ENCODE results near the gene SUMF1. TPM values are rescaled to one million over a fixed set of nuclear protein-coding genes. Genes with fewer than 3 reads are reported as not detected.
A peak's percentile ranks its signal among the peaks of the same experiment; 100 is the strongest.
"Not testable (repeated sequence)": the region's sequence is repeated elsewhere in the genome, so short reads cannot be mapped to it uniquely, and the experiment has no call there.

SUMF1 gene
- total RNA-seq, 1 donor from 2014 or later = 67.9 TPM

DNA sequence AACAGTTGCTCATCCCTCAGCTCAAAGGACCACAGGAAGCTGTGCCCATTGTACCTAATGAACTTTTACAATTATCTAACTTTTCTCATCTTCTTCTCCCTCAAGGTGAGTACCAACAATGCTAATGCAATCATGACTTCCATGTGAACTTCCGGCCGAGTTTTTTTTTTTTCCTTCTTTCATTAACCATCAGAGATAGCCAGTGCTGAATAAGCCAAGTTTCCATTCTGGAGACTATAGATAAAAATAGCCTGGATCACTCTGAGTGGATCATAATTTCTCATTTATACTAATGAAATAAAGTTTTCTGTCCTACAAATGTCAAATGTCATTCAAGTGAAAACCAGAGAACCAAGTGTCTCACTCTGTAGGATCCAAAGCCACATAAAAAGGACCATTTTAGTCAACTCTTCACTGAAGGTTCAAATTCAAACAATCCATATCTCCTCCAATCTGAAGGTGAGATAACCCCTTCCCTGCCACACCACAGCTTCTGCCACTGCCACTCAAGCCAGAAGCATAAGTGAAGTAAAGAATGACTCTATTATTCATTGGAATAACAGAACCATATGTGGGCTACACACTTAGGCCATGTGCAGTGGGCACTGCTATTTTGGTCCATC, 5.5 kb downstream of the SUMF1 start:
- no peak for DNase-seq (ENCODE audit: low spot score)

DNA sequence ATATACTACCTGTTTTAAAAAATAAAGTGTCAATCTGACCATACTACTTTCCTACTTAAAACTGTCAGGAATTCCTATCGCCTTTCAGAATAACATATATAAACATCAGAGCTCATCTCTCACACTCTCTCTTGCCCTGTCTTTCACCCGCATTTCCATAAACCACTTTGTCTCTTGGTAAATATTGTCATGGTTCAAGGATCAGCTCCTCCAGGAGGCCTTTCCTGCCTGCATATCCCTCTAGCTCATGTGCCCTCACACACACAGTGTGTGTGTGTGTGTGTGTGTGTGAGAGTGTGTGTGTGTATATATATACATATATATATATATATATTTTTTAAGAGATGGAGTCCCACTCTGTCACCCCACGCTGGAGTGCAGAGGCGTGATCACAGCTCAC, 6.7 kb downstream of the SUMF1 start:
- DNase-seq (ENCODE audit: low spot score) = no peak

DNA sequence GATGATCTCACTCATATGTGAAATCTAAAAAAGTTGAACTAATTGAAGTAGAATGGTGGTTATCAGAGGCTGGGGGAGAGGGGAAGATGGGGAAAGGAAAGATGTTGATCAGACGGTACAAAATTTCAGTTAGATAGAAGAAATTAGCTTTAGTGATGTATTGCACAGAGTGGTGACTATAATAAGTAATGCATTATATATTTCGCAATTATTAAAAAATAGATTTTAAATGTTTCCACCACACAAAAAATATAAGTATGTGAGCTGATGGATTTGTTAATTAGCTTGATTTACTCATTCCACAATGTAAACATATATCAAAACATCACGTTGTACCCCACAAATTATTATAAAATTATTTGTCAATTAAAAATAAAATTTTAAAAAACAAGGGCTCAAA, 8.1 kb downstream of the SUMF1 start:
- DNase-seq (ENCODE audit: low spot score) = no peak

DNA sequence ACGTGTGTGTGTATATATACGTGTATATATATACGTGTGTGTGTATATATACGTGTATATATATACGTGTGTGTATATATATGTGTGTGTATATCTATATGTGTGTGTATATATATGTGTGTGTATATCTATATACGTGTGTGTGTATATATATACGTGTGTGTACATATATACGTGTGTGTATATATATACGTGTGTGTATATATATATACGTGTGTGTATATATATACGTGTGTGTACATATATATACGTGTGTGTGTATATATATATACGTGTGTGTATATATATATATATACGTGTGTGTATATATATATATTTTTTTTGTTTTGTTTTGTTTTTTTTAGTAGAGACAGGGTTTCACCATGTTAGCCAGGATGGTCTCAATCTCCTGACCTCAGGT, 10.3 kb downstream of the SUMF1 start:
- DNase-seq (ENCODE audit: low spot score) = not testable (repeated sequence)

DNA sequence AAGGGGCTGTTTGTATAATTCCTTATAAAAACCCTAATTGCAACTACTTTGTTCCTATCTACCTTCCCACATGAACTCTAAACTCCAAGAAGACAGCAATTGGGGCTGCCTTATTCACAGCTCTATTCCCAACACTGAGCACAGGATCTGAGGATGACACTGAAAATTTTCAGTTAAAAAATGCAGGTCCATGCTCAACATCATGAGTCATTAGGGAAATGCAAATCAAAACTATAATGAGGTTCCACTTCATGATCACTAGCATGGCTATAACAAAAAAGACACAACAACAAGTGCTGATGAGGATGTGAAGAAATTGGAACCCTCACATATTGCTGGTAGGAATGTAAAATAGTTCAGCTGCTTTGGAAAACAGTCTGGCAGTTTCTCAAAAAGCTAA, 12.9 kb downstream of the SUMF1 start:
- no peak for DNase-seq (ENCODE audit: low spot score)

DNA sequence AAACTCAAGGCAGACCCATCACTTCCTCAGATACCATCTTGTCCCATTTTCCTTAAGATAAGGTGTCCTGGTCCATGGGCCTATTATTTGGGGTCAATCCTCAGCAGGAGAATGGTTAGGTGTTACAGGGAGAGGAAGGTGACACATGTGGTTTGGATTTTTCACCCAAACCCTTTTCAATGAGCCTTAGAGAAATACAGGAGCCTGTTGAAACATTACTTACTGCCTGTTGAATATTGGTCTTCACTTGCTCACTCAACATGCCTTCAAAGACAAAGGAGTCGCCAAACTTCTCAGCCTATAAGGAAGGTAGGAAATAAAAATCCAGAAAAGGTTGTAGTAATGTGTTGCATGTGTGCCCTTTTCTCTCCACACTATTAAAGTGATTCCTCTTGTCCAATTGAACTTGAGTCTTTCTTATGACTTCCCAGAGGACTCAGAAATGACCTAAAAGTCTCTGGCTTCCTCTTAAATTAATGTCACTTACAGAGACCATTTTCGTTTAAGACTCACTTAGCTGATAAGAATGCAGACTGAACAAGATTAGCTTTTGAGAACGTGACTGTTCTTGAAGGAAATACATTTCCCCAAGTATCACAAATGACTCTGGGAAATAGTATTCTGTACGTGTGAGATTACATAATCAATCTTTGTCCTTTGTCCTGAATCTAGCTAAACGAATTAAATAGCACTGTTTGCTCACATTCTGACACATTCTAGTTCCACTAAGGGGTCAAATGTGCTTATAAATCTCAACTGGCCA, 17.8 kb downstream of the SUMF1 start:
- no peak for DNase-seq (ENCODE audit: low spot score)

DNA sequence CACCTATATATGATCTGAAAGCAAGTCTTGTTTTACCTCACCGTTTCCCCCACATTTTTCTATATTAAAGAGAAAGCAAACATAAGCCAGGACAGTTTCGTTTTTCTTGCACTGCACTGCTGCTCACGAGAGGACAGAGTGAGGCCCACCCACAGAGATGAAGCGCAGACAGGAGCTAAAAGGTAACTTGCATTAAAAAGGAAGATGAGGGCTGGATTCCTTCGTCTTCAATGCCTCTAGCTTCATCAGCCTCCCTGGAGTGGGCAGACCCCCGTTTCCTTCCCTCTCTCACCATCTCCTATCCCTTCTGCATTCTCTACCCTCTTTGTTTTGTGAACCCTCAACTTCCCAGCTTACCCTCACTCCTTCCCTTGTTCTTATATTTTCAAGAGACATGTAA, 18.9 kb downstream of the SUMF1 start:
- no peak for DNase-seq (ENCODE audit: low spot score)

DNA sequence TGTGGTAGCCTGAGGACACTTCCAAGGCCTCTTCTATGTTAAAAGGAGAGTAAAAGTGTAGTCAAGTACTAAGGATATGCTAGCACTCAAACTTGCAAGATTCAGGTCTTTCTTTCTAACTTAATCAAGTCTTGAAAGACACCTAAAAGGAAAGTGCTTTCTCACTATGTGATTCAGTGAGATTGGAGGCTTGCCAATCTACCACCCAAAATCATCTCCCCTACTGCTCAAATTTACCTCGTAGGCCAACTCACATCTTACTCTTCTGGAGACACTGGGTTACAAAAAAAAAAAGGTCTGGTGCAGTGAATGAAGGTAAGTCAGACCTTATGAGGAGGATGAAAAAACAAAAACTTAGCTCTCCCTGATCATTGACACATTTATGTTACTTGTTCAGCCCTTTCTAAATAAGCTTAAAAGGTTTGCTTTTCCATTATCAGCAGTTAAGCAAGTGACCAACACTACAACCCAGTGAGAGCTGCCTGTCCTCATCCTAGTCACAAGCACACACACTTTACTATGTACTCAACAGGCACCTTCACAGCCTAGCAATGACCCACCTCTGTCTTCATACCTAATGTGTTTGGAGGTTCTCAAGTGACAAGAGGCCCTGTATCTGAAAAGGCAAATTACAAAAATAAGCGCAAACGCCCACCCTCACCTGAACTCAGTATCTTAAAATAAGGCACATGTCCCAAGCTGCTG, 19.6 kb downstream of the SUMF1 start:
- no peak for DNase-seq (ENCODE audit: low spot score)

DNA sequence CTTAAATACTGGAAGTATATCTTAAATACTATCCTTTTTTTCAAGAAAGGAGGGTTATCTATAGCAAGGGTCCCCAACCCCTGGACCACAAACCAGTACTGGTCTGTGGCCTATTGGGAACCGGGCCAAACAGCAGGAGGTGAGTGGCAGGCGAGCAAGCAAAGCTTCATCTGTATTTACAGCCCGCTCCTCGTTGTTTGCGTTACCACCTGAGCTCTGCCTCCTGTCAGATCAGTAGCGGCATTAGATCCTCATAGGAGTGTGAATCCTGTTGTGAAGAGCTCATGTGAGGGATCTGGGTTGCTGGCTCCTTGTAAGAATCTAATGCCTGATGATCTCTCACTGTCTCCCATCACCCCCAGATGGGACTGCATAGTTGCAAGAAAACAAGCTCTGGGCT, 26.1 kb downstream of the SUMF1 start:
- DNase-seq (ENCODE audit: low spot score) = no peak

DNA sequence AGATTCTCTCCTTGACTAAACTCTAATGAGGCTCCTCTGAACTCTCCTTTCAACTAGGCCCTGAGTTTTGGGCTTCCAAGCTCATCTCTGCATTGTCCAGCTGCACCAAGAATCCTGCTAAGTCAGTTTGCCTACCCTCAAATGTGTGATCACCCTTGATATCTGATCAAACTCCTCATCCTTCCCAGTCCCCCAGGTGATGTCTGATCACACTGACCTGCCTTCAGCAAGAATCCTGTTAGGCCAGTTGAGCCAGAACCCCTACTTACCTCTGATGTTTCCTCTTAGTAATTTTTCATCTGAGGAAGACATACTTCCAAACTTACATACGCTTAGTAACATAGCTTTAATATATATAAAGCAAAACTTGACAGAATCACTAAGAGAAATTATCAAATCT, 28.8 kb downstream of the SUMF1 start:
- DNase-seq (ENCODE audit: low spot score) = peak; percentile 69

DNA sequence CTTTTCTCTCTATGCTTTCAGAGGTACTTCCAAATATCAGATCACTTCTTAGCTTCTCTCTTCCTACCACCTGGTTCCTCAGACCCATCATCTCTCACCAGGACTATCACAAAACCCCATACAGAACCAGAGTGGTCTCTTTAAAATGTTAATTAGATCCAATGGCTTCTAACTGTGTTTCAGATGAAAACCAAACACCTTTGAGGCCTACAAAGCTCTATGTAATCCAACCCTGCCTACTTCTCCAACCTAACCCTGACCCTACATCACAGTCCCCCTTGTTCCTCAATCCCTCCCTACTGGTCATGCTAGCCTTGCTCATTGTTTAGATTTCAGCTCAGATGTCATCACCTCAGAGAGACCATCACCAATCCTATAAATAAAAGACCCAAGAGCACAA, 34.8 kb downstream of the SUMF1 start:
- no peak for DNase-seq (ENCODE audit: low spot score)

DNA sequence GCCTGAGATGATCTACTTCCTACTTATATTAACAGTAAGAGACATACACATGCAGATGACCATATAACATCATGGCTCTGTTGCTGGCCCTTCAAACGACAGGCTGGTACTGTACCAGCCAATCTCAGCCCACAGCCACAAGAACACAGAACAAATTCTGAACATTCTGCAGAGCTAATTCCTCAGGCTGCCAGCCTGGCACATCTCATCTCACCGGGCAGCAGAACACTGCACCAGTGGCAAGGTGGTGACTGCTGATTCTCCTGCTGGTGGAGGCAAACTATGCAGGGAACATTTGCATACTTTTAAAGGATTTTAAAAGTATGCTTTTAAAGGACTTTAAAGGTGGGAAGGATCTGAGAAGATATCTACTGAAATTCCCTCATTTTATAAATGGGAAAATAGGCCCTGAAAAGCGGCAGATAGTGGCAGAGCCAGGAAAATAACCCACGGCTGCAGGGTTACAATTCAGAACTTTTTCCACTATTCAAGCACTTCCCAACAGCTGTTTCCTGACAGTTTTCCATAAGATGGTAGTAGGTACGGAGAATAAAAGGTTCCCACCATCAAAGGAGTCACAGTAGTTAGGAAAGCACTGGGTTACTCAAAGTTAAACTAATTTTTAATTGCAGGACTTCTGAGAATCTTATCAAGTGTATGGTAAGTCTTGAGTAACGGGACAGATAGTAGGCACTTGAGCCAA, 37.3 kb downstream of the SUMF1 start:
- no peak for DNase-seq (ENCODE audit: low spot score)

DNA sequence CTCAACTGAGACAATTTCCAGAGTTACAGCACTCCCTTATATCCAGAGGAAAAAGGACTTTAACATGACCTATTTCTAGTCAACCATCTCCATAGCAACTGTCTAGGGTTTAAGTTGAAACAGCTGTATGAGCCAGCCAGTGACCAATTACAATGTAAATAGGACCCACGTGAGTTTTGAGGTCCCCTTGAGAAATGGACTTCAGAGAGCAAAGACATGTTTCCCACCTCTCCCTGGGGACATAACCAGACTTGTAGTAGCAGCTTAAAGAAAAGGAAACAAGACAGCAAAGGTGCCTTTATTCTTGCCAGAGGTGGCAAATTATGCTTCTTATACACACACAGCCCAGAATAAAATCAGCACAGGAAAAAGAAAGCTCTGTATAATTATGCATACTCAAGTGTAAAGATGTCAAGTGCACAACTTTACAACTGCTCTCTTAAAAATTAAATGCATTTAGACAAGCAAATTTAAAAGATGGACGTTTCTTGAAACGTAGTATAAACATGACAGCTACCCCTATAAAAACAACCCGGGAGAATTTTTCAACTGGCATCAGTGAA, 40.2 kb downstream of the SUMF1 start:
- peak; percentile 95 for DNase-seq (ENCODE audit: low spot score)

DNA sequence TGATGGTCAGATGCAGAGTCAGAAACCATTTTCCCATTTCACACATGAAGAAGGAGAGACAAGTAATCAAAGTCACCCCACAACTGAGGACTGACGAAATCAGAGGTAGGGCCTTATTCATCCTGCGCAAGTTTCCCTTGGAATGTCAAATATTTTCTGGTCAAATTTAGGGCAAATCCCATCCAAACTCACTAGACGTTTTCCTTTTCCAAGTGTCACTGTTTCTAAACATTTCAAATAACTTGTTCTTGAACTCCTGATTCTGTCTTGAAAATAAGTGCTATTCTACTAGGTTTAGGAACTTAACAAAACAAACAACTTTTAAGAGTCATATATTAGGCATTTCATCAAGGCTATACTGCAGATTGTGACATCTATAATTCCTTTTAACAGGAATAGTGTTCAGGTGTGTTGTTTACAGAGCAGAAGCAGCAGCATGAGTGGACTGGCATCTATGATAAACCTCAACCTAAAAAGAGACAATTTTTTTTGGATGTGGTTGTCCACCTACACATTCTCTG, 40.7 kb downstream of the SUMF1 start:
- DNase-seq (ENCODE audit: low spot score) = no peak

DNA sequence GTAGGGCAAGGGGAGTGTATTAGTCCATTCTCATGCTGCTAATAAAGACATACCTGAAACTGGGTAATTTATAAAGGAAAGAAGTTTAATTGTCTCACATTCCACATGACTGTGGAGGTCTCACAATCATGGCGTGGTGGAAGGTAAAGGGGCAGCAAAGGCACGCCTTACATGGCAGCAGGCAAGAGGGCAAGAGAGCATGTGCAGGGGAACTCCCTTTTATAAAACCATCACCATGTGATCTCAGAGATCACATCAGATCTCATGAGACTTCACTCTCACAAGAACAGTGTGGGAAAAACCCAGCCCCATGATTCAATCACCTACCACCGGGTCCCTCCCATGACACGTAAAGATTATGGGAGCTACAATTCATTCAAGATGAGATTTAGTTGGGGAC, 41.4 kb downstream of the SUMF1 start:
- DNase-seq (ENCODE audit: low spot score) = no peak

DNA sequence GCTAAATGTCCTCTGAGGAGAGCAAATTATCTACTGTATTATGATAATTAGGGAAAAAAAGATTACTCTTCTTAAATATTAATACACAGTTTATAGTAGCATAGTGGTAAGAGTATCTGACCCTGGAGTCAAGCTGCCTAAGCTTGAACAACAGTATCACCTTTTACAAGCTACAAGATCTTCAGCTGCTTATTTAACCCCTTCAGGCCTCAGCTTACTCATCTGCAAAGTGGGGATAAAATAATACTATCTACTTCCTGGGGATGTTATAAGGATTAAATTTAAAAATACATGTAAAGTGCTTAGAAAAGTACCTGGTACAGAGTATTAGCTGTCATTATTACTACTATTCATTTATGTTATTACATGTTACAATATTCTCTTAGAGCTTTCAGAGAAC, 42.0 kb downstream of the SUMF1 start:
- no peak for DNase-seq (ENCODE audit: low spot score)

DNA sequence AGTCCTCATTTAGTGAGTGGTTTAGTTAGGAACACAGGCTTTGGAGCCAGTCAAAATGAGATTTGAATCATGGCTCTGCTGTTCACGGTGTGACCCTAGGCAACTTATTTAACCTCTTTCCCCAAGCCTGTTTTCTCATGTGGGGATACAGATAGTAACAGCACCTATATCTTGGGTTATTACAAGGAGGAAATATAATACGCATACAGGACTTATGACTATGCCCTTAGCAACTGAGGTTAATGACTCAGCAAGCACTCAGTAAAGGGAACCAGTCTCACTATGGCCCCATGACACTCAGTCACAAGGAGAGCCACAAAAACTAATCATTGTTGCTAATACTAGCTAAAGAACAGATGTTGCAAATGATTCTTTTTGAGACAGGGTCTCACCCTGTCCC, 45.9 kb downstream of the SUMF1 start:
- no peak for DNase-seq (ENCODE audit: low spot score)

DNA sequence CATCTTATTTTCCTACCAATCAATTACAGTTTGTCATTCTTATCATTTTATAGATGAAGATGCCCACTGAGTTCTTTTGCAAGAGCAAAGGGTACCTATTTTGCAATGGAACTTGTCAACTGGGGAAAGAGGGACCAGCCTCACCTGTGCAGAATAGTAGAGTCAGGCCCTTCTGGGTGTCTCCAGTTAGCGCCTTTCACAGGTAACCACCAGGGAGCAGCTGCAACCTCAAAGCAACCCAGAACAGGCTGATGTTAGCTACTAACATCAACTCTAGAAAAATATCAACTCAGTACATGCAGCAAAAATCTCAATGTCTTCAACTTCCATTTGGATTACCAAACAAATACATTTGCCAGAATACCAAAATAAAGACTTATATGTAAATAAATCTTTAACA, 47.1 kb downstream of the SUMF1 start:
- no peak for DNase-seq (ENCODE audit: low spot score)

DNA sequence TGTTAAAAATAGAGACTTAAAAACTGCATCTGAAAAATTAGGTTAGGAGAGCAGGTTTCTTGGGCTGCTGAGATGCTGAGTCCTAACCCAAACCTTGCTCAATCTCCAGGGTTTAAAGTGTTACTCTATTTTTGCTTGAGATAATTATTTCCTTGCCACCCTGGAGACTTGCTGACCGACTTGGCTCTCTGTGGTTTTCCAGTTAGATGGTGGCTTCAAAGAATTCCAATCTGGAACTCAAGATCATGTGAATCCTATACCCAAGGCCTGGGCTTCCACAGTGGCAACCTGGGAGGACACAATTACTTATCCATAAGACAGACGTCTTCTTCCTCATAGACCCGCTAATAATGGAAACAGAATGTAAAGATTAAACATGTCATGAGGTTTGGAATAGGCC, 47.7 kb downstream of the SUMF1 start:
- no peak for DNase-seq (ENCODE audit: low spot score)

DNA sequence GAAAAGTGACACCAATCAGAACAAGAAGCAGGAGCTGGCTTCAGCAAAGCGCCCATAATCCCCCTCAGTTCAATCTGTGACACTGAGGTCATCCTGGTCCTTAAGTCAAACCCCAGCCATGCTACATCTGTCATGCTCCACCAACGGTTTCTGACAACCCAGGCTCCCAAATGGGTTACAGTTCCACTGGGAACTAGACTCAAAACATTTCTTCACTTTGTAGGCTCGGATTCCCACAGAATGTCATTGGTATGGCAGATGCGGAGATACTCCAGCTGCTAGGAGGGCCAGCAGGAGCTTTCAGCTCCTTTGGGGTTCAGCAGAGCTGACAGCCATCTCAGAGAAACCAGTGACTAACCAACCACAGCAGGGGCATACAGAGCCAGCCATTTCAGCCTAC, 48.9 kb downstream of the SUMF1 start:
- no peak for DNase-seq (ENCODE audit: low spot score)

DNA sequence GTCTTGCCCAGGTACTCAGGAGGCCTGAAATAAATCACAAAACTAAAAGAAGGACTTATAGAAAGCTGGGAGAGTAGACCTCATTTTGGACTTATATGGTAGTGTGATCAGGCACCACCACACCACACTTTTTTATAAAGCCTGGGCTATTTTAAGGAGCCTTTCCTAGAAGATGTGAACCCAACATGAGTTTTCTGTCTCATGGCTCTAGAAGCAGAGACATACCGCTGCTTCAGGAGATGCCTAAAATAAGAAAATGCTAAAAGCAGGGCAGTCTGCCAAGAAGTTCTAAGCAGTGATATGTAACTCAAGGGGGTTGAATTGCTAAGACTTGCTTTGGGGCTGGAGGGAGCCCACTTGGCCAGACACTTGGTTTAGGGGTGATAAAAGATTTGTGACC, 49.6 kb downstream of the SUMF1 start:
- peak; percentile 74 for DNase-seq (ENCODE audit: low spot score)

DNA sequence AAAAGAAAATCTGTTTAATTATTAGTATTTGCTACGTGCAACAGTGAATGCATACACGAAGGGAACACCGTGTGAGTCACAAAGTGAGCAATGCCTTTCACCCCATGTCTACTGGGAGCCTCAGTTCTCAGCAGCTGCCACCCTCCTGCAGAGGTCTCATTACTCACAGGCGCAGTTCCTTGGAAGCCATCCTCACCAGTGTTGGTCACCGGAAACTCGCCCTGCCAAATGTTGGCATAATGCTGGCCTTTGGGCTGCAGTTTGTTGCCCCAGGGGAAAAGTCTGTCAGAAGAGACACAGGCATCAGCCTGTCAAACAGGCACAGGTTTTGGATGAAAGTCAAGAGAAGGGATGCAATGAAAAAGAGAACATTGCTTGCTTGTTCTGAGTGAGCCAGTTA, 50.1 kb downstream of the SUMF1 start:
- no peak for DNase-seq (ENCODE audit: low spot score)
